Stimulated activated CD4-positive, alpha-beta T cell treated with anti-CD3 and anti-CD28 coated beads, Interleukin-12 subunit alpha, Interleukin-12 subunit beta, amount 100 ng/mL, for 24 hours (primary cell): ENCODE data around the gene EPHA10.
A peak's percentile ranks its signal among the peaks of the same experiment; 100 is the strongest.

Source experiments
- DNase-seq, 2 experiments: peaks; one replicate each; pipeline ENCODE4 v3.0.0-alpha.2; 2020; ENCODE audit warnings: low read depth in 2 of 2

EPHA10 gene

DNA sequence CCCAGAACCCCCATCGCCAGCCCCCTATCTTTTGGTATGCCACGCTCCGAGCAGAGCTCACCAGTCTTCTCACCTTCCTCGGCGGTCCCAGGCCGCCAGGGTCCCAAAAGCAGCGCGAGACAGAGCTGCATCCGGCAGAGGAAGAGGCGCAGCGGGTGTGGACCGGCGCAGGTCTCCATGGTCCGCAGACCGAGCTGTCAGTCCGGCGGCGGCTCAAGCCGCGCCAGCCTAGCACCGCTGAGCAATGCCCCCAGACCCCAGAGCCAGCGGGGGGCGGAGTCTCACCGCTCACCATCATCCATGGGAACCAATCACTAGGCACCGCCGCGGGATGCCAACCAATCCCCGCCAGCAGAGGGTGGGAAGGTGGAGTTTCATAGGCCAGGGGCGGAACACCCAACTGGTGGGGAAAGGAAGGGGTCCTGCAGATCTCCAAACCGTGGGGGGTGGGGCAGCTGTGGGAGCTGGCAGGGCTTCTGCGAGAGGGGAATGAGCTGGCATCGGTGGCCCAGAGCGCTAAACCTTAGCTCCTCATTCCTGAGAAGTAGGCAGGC lies at the start of gene EPHA10:
Gene EPHA10, minus strand, starts transcription at position 233 of the 554 bp plus-strand sequence. Its CDS starts 54 bp downstream, at position 179.
- no peak for DNase-seq

DNA sequence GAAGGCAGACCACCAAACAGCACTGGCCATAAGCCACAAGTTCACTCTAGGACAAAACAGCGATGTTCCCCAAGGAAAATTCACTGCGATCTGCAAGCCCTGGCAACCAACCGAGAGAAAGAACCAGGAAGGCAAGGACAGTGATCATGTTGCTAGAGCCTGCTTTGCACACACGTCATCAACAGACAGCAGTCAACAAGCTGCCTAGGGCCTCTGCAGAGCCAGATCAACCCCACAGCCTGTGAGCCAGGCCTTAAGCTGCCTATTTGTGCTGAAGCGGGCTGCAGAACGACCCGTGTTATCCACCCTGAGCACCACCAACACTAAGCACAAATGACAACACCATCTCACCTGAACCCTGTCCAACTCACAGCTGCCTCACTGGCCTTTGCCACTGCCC lies 49.3 kb upstream of the EPHA10 start:
- DNase-seq: no peak

DNA sequence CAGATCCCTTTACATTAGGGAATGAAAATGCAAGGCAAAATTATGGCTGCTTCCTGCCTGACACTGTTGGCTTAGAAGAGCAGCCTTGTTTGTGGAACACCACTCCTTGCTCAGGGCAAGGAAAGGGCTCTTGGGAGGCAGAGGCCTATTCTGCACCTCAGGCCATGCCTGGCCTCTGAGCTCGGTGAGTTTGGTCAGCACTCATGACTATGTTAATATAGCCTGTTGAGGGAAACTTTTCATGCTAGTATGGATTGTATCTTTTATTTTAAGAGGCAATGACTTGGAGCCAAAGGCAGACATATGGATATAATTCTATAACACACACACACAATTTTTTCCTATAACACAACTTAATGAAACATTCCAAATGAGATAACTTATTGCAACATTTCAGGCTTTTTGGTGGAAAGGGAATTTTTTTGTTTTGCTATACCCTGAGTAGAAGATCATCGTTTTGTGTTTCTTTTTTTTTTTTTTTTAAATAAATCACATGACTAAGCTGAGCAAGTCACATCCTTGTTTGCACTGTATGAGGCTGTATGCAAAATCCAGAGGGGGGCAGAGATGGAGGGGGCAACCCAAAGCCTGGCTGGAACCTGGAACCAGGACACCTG lies 48.7 kb upstream of the EPHA10 start:
- DNase-seq: no peak

DNA sequence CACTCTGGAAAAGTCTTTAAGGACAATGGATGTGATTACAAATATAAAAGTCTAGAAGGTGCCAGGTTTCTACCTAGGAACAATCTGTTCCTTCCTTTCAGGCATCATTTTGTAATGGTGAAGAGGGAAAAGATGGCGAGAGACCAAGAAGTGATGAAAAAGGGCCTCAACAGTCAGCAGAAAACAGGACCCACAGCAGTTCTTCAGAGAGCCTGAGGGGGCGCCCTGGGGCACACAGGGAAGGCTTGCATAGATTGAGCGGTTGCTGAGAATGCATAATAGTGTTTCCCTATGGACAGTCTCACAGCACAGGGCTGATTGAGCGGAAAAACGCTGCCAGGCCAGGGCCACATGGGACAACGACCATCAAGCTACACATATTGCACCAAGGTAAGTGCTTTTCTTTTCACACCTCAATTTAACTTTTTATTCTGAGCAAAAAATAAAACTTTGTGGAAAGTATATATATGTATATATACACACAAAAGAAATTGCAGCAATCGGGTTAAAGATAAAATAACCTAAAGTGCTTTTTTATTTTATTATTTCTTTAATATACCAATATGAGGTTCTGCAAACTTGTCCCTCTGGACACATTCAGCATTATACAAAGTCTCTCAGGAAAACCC lies 46.2 kb upstream of the EPHA10 start:
- DNase-seq: peak in 1 of 2 experiments; percentile 52

DNA sequence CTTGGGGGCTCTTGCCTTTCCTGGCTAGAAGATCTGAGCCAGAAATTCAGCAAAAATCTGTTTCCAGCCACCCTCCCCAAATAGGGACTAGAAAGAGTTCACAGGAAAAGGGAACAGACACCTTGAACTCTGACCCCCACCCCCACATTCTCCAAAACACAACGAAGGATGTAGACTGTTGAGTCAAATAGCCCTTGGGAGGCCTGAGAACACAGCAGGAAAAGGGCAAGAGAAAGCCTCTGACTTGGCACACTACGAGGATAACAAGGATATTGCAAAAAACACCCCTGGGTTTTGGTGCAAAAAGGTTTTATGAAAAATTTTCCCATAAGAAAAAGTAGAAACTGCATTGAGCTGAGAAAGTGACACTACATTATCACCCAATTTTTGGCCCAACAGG lies 45.0 kb upstream of the EPHA10 start:
- no peak for DNase-seq

DNA sequence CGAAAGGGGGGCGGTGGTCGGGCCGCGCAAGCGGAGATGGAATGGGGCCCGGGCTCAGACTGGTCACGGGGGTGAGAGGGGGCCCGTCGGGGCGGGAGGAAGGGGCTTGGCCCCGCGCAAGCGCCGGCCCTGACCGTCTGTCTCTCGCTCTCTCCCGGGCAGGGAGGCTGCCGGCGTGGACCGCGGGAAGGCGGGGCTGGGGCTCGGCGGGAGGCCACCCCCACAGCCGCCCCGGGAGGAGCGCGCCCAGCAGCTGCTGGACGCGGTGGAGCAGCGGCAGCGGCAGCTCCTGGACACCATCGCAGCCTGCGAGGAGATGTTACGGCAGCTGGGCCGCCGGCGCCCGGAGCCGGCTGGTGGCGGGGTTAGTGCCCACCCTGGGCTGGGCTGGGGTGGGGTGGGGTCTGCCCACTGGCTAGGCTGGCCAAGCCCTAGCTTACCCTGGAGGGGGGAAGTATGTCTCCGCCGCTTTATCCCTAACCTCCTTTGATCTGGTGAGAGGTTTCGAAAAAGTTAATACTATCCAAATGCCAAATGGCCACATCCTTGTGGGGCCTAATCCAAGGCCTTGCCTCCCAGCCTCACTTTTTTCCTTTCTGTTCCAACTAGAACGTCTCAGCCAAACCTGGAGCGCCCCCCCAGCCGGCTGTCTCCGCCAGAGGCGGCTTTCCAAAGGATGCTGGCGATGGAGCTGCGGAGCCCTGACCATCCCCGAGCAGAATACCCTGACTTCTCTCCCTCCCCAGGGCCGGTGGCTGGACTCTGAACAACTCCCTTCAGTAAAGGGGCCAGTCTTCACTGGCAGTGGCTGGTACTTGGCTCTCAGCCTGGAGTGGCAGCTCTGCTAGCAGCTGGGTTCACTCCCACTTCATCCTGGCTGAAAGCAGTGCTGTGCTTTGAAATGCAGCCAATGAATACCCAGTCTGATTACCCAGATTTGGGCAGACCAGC lies 43.7 kb upstream of the EPHA10 start:
- DNase-seq: no peak

DNA sequence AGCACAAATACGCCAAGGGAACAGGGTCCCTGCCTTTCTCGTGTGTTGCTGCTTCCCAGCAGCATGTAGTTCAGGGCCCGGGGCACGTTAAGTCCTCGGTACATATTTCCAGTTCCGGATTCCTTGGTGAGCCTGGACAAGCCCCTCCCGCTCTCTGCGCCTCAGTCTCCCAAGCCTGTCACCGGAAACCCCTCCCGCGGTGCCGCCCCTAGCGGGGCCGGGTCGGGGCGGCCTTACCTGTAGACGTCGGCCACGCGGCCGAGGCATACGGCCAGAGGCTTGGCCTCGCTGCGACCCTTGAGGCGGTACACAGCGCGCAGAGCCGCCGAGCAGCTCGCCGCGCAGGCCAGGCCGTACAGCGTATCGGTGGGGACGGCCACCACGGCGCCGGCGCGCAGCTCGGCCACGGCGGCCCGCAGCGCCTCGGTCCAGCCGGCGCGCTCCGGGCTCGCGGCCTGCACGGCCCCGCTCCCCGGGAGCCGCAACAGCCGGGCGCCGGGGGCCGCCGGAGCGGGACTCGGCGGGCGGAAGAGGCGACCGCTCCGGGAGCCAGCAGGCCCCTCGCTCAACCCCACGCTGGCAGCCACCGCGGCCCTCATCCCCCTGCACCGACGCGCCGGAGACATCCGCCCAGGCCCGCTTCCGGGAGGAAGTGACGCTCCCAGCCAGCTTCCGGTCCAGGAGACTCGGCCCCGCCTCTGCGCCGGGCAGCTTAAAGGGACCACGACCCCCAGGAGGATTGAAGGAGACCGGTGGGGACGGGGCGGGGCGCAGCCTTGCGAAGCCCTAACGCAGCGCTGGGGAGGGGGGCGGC lies 42.8 kb upstream of the EPHA10 start, which contains the start of the genes C1orf122 and YRDC:
Gene C1orf122, plus strand, starts transcription at position 236 of the 814 bp plus-strand sequence. CDS start 615 bp downstream, outside the sequence.
Gene YRDC, minus strand, starts transcription at position 654 of the 814 bp plus-strand sequence. Its CDS starts 28 bp downstream, at position 626.
- DNase-seq: peak; percentile 90 to 91

DNA sequence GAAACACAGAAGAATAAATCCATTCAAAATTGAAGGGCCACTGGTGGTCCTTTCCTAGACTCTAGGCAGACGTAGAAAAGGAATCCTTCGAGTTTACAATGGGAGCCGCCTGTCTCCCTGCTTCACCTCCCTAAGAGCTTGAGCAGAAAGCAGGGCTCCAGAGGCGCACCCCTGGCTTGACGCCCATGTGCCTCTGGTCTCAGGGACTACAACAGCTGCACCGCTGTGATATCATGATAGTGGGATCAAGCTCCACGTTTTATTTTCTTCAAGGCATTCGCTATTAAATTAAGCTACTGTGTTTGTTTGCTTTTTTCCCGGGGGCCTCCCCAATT lies 42.3 kb upstream of the EPHA10 start:
- no peak for DNase-seq

DNA sequence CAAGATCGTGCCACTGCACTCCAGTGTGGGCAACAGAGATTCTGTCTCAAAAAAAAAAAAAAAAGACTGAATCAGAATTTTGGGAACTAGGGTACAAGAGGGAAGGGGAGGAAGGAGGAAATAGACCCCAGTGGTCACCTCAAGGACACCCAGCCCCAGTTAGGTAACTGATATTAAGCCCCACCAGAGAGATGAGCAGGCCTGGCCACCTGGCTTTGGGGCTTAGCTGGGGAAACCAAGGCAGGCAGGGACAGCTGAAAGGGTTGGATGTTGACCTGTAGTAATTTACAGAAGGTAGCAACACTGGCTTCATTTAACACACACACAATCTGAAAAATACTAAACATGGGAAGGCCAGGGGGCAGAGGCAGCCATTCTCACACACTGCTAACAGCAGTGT lies 37.5 kb upstream of the EPHA10 start:
- no peak for DNase-seq

DNA sequence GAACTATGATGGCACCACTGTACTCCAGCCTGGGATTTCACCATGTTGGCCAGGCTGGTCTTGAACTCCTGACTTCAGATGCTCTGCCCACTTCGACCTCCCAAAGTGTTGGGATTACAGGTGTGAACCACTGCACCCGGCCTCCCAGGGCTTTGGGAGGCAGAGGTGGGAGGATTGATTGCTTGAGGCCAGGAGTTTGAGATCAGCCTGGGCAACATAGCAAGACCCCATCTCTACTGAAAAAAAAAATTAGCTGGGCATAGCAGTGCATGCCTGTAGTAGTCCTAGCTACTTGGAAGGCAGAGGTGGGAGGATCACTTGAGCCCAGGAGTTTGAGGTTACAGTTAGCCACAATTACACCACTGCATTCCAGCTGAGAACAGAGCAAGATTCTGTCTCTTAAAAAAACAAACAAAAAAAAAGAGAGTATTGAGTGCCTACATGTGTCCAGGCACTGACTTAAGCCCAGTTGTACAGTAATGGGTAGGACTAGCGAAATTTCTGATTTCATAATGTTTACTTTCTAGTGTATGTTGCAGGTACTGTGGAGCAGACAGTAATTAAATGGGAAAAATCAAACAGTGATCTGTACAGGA lies 32.9 kb upstream of the EPHA10 start:
- no peak for DNase-seq

DNA sequence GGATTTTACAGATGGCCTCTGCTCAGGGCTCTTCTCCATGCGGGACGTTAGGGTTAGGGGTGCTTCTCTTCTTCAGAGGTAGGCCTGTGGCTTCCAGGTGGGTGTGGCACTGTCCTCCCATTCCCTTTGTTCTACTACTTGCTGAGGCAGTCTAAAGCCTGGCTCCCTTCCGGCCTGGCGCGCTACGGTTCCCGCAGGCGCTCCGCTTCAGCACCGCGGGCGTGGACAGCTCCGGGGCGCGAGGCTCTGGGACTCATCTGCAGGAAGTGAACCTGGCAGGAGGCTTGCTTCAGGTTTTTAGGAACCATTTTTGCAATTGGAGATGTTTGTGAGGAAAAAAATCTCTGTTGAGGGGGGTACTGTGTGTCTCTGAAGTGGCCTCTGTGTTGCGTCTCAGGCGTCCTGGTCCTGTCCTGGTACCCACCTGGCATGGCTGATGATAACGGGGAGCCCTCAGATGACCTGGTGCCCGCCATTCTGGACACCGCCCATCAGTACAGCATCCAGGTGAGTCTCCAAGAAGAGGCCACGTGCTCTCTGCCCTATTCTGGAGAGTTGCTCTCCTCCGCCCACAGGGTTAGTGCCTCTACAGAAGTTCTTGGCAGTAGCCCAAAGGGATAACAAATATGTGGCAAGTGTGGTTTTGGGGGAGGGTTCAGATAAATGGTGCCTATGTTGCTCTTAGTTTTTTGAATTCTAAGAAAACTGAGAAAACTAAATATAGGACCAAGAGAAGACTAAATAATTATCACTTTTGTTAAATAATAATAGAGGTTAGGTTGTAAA lies 30.6 kb upstream of the EPHA10 start:
- peak in 1 of 2 experiments; percentile 50 for DNase-seq

DNA sequence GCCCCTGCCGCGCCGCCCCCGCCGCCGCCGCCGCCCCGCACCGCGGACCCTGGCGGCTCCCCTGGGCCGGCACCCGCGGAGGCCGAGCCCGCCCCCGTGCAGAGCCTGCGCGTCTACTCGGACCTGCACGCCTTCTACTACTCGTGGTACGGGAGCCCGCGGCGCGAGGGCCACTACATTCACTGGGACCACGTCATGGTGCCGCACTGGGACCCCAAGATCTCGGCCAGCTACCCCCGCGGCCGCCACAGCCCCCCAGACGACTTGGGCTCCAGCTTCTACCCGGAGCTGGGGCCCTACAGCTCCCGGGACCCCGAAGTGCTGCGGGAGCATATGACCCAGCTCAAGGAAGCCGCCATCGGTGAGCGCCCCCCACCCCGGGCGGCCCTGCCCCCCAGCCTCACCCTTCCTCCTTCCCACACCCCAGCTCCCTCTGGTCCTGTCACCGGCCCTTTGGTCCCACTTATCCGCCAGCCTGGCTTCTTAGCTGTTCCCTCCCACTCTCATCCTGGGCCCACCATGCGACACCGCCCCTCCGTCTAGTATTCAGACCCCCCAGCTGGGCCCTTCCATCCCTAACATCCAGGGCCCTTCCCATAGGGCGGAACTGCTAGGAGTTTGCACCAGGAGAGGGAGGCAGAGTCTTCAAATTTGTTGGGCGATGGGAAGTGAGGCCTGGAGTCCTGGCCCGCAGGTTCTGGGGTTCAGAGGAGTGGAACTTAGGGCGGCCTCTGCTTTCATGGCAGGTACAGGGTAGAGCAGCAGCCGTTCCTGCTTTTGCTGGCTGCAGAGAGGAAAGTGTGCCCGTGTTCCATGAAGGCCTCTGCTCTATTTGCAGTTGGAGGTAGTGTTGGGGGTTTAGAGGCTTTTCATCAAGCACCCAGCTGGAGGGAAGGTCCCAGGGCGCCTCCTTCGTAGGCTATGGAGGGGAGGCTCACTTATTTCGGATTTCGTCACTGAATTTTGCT lies 29.7 kb upstream of the EPHA10 start:
- no peak for DNase-seq

DNA sequence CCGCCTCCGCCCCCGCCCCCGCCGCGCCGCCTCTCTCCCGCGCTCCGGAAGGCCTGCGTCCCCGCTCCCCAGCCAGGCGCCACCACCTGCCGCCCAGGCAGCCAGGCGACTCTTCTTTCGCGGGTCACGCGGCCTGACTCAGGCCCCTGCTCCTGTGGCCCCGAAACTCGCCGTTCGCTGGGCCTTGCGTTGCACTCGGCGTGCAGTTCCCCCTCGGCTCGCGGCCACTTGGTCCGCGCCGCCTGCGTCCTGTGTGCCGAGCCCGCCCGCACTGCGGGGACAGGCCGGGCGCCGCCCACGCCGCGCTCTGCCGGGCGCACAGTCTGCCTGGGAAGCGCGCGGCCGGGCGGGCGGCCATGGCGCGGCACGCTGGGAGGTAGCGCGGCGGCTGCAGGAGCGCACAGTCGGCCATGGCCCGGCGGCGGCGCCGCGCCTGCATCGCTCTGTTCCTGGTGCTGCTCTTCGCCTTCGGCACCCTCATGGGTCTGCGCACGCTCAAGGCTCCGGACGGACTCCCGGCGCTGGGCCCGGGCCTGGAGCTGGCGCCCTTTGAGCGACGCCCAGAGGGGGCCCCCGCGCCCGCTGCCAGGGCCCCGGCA lies 29.0 kb upstream of the EPHA10 start, which contains the start of gene MANEAL:
Gene MANEAL, plus strand, starts transcription at position 75 of the 599 bp plus-strand sequence. Its CDS starts 336 bp downstream, at position 411.
- DNase-seq: no peak

DNA sequence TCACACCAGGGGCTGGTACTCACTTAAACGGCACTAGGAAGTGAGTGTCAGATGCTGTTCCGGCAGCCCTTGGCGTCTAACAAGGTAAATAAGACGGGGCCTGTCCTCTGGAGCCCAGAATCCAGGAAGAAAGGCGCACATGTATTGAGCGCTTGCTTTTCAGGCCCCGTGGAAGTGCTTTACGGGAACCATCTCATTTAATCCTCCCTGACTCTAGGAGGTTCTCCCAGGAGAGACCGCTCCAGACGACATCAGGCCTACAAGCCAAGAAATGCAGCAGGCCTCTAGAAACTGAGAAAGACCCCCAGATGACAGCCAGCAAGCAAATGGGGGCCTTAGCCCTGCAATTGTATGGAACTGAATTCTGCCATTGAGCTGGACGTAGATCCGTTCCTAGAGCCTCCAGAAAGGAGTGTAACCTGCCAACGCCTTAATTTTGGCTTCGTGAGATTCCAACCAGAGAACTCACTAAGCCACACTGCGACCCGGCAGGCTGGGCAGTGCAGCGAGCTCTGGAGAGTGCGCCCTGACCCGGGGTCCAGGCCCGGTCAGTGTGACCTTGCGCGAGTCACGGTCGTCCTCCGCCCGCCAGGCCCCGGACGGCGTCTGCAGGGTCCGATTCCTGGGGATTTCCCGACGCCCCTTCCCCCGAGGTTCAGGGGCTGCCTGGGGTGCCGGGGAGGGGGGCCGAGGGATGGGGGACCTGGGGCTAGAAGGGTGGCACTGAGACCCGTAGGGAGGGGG lies 28.2 kb upstream of the EPHA10 start:
- DNase-seq: no peak

DNA sequence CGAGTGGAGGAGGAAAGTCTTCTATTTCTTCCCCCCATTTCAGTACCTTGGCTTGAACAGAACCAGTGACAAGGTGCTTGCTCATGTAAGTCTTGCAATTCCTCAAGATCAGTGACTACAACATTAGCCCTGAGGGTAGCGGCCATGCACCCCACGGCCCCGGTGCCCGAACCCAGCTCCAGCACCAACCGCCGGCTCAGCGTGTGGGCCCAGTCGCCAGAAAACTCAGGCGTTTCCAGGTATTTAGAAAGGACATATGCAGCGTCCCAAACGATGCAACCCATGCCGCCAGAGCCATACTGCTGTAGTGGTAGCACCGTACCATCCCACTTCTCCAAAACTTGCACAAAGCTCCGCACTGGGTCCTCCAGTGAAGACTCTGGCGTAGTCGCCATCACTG lies 17.6 kb upstream of the EPHA10 start:
- DNase-seq: no peak

DNA sequence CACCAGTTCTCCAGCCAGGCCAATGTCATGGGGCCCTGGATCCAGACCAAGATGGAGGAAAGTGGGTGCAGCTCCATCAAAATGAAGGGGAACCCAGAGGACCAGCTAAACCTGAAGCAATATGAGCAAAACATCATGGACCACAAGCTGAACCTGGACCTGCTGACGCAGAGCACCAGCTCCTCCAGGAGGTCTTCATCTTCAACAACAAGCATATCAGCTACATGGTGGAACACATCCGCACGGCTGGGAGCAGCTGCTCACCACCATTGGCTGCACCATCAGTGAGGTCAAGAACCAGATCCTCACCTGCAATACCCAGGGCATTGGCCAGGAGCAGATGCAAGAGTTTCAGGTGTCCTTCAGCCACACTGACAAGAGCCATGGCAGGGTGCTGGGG lies 13.7 kb upstream of the EPHA10 start:
- no peak for DNase-seq

DNA sequence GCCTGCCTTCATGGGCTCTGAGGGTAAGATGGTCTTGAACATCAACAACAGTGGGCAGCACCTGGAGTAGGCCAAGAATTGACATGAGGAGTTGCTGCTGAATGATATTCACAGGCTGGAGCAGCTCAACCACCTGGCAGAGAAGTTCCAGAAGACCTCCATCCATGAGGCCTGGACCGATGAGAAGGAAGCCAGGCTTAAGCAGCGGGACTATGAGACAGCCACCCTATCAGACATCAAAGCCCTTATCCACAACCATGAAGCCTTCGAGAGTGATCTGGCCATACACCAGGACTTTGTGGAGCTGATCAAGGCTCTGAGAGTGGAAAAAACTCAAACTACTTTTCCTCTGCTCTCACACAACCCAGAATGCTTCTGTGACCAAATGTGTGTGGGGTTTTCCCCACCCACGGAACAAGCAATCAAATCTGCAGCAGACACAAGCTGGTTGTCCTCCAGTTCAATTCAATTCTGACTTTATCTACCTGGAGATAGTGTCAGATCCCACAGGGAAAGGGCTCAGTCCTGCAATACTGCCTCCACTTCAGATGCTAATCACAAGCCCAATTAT lies 12.1 kb upstream of the EPHA10 start:
- no peak for DNase-seq
